ENCODE results near the gene DYNC1LI1. TPM values are rescaled to one million over a fixed set of nuclear protein-coding genes. Genes with fewer than 3 reads are reported as not detected.

Gene DYNC1LI1
- total RNA-seq (10 to 100 TPM; 26.1 to 28.5 (median 27.5) TPM), polyA plus RNA-seq (10 to 100 TPM; 17.9 to 21.2 TPM), total RNA-seq (33.4 reads per million, percentile 62 among the genes with 10 or more reads in this experiment)

DNA sequence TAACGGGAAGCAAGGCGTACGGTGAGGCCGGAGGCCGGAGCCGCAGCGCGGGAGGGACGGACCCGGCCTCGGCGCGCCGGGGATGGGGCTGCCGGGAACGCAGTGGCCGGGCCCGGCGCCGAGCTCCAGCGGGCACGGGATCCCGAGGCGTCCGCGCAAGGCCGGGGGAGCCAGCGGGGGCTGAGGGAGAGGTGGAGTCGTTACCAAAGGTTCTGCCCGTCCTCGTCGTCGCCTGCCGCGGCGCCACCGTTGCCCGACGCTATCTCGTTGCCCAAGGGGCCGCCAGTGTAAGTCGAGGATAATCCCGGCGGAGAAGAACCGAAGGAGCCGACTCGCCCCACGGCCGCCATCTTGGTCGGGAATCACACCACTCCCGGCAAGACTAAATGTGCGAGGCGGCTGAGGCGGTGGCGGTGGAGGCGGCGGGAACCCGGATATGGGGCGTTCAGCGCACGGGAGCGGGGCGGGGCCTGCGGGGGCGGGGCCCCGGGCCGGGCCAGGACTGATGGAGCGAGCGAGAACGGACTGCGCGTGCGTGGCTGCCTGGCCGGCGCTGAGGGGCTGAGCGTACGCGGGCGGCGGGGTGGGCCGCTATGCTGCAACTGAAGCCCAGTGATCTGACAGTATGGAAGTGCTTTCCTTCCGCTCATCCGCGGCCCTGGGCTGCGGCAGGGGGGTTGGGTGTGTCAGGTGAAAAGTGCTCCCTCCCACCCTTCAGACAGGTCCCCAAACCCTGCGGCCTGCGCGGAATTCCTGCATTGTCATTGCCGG is at the start of gene DYNC1LI1:
Gene DYNC1LI1, minus strand, starts transcription at position 438 of the 771 bp plus-strand sequence. Its CDS starts 88 bp downstream, at position 350.
- Mint-ChIP-seq H3K9me3 (no peaks in the 10 kb centered on the region), H3K4me3 (peak within 1 kb of the TSS; percentile 84 to 96 (median 92)), H3K27me3 (no peaks in the 10 kb centered on the region), H3K4me1 (peaks cover 0 to 39% (median 31%) of the 10 kb centered on the region in 7 donors), H3K27ac (peak within 1 kb of the TSS; percentile 71 to 93 (median 86)), H3K36me3 (peaks cover 0 to 8% (median 0%) of the 10 kb centered on the region in 5 donors)
- ATAC-seq (peak; percentile 98), DNase-seq (peak; percentile 81 to 96 (median 88))
- Histone ChIP-seq H3K27ac (ENCODE audit: low read depth, low read length) (peak within 1 kb of the TSS; percentile 90), H3K27me3 (ENCODE audit: control insufficient read depth in 2 of 2, insufficient read depth in 2 of 2, low read length in 2 of 2) (no peaks in the 10 kb centered on the region), H3K36me3 (ENCODE audit: control insufficient read depth in 2 of 3, insufficient read depth in 3 of 3, low read length in 3 of 3) (peaks cover 0 to 4% (median 0%) of the 10 kb centered on the region in 3 experiments), H3K9me3 (ENCODE audit: control insufficient read depth in 2 of 3, low read length in 3 of 3) (no peaks in the 10 kb centered on the region), H3K4me3 (ENCODE audit: low read length) (peak within 1 kb of the TSS; percentile 68), H3K4me1 (ENCODE audit: control insufficient read depth in 2 of 2, insufficient read depth in 2 of 2, low read length in 2 of 2) (peaks cover 5 to 17% of the 10 kb centered on the region in 2 donors)
- intact Hi-C loops (cut with micrococcal nuclease) = loop anchor here (1.0 to 10.0 kb wide), 13 partner anchors 68 to 1038 kb away; partner anchors contain the start of genes CMTM6 (in 2 of the 2), CMTM8 (in 2 of the 2), CNOT10 (in 2 of the 2) and CMTM7 (in 1 of the 2)
- POLR2A ChIA-PET = interaction anchor here (0.6 to 1.6 kb wide), 6 partner anchors 8 to 282 kb away, joined by 3 to 7 read pairs (median 4); no protein-coding TSS in a partner anchor
- CTCF ChIA-PET = no interaction called here

- intact Hi-C loops (cut with micrococcal nuclease) = no loop called here
- no peaks in the 10 kb centered on the region for H3K4me1 Mint-ChIP-seq
- H3K9me3 Mint-ChIP-seq = peaks cover 0 to 25% (median 6%) of the 10 kb centered on the region in 11 donors
- H3K27ac ChIP-seq (ENCODE audit: low read depth, low read length) = no peak overlapping the region
- no peak overlapping the region for H3K4me3 Mint-ChIP-seq
- no peak for DNase-seq
- ATAC-seq = no peak
- no peaks in the 10 kb centered on the region for H3K4me1 ChIP-seq (ENCODE audit: control insufficient read depth in 2 of 2, insufficient read depth in 2 of 2, low read length in 2 of 2)
- ChIA-PET POLR2A (interaction anchor here (0.8 kb wide), 1 partner anchor 18 kb away, joined by 4 read pairs; no protein-coding TSS in a partner anchor), CTCF (no interaction called here)
- no peak overlapping the region for H3K27ac Mint-ChIP-seq
- H3K9me3 ChIP-seq (ENCODE audit: control insufficient read depth in 2 of 3, low read length in 3 of 3) = no peaks in the 10 kb centered on the region
- H3K4me3 ChIP-seq (ENCODE audit: low read length) = no peak overlapping the region
- H3K27me3 ChIP-seq (ENCODE audit: control insufficient read depth in 2 of 2, insufficient read depth in 2 of 2, low read length in 2 of 2) = peaks cover 0 to 2% of the 10 kb centered on the region in 2 donors
- H3K27me3 Mint-ChIP-seq = peaks cover 0 to 22% (median 2%) of the 10 kb centered on the region in 5 donors
- H3K36me3 Mint-ChIP-seq = peaks cover 0 to 4% (median 0%) of the 10 kb centered on the region in 5 donors
- H3K36me3 ChIP-seq (ENCODE audit: control insufficient read depth in 2 of 3, insufficient read depth in 3 of 3, low read length in 3 of 3) = no peaks in the 10 kb centered on the region
Measured at GRCh38 chr3:32619395-32619794, 48.7 kb upstream of the DYNC1LI1 start.

GRCh38 chr3:32616267-32616962 is 45.8 kb upstream of the DYNC1LI1 start:
- ChIA-PET POLR2A (interaction anchor here (1.0 kb wide), 1 partner anchor 56 kb away, joined by 3 read pairs; no protein-coding TSS in a partner anchor), CTCF (no interaction called here)
- Histone ChIP-seq H3K4me3 (ENCODE audit: low read length) (no peak overlapping the region), H3K27me3 (ENCODE audit: control insufficient read depth in 2 of 2, insufficient read depth in 2 of 2, low read length in 2 of 2) (peaks cover 0 to 2% of the 10 kb centered on the region in 2 donors), H3K4me1 (ENCODE audit: control insufficient read depth in 2 of 2, insufficient read depth in 2 of 2, low read length in 2 of 2) (no peaks in the 10 kb centered on the region), H3K36me3 (ENCODE audit: control insufficient read depth in 2 of 3, insufficient read depth in 3 of 3, low read length in 3 of 3) (no peaks in the 10 kb centered on the region), H3K27ac (ENCODE audit: low read depth, low read length) (no peak overlapping the region), H3K9me3 (ENCODE audit: control insufficient read depth in 2 of 3, low read length in 3 of 3) (no peaks in the 10 kb centered on the region)
- Mint-ChIP-seq H3K4me1 (no peaks in the 10 kb centered on the region), H3K36me3 (peaks cover 0 to 4% (median 0%) of the 10 kb centered on the region in 5 donors), H3K27ac (no peak overlapping the region), H3K9me3 (peaks cover 0 to 25% (median 6%) of the 10 kb centered on the region in 11 donors), H3K4me3 (no peak overlapping the region), H3K27me3 (peaks cover 0 to 26% (median 17%) of the 10 kb centered on the region in 5 donors)
- ATAC-seq (no peak), DNase-seq (no peak)
- intact Hi-C loops (cut with micrococcal nuclease) = no loop called here

DNA sequence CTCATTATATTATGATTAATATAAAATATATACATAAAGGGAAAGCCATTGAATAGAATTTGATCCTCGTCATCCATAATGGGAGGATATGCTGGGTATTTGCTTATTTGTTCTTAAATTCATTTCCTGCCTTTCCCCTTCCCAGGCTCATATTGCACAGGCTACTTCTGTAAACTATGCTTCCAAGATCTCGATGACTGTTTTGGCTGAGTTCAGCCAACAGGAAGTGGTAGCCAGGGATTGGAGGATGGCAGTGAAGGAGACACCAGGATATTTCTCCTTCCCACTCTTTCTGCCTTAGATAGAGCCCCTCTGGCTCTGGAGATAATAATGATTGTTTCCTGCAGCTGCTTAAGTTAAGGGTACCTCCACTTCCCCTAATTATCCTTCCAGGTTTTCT is 44.3 kb upstream of the DYNC1LI1 start:
- H3K4me1 Mint-ChIP-seq = no peaks in the 10 kb centered on the region
- peaks cover 0 to 25% (median 17%) of the 10 kb centered on the region in 5 donors for H3K27me3 Mint-ChIP-seq
- ChIA-PET POLR2A (no interaction called here), CTCF (interaction anchor here (0.6 kb wide), 1 partner anchor 39 kb away, joined by 10 read pairs; no protein-coding TSS in a partner anchor)
- ATAC-seq (no peak), DNase-seq (no peak)
- peaks cover 0 to 12% (median 3%) of the 10 kb centered on the region in 11 donors for H3K9me3 Mint-ChIP-seq
- H3K4me3 ChIP-seq (ENCODE audit: low read length) = no peak overlapping the region
- peaks cover 0 to 2% of the 10 kb centered on the region in 2 donors for H3K27me3 ChIP-seq (ENCODE audit: control insufficient read depth in 2 of 2, insufficient read depth in 2 of 2, low read length in 2 of 2)
- H3K4me3 Mint-ChIP-seq = no peak overlapping the region
- no peaks in the 10 kb centered on the region for H3K36me3 ChIP-seq (ENCODE audit: control insufficient read depth in 2 of 3, insufficient read depth in 3 of 3, low read length in 3 of 3)
- no peak overlapping the region for H3K27ac ChIP-seq (ENCODE audit: low read depth, low read length)
- no peaks in the 10 kb centered on the region for H3K9me3 ChIP-seq (ENCODE audit: control insufficient read depth in 2 of 3, low read length in 3 of 3)
- H3K36me3 Mint-ChIP-seq = peaks cover 0 to 4% (median 0%) of the 10 kb centered on the region in 5 donors
- intact Hi-C loops (cut with micrococcal nuclease) = no loop called here
- no peak overlapping the region for H3K27ac Mint-ChIP-seq
- no peaks in the 10 kb centered on the region for H3K4me1 ChIP-seq (ENCODE audit: control insufficient read depth in 2 of 2, insufficient read depth in 2 of 2, low read length in 2 of 2)

DNA sequence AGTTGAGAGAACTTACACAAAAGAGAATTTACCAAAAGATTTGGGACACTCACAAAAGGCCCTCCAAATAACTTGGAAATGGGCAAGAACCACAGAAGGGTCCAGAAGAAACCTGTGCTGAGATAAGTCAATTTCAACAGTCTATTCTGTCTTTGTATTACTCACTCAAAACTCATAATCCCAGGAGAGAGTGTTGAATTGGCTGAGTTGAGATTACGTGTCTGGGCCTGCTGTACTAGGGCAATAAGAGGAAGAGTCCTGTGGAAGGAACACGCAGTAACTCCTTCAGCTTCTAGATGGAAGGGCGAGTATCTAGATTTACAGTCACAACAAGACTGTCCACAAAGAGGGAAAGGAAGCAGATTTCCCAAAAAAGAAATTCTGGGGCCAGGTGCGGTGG is 42.5 kb upstream of the DYNC1LI1 start:
- POLR2A ChIA-PET = no interaction called here
- no peaks in the 10 kb centered on the region for H3K4me1 Mint-ChIP-seq
- Histone ChIP-seq H3K9me3 (ENCODE audit: control insufficient read depth in 2 of 3, low read length in 3 of 3) (no peaks in the 10 kb centered on the region), H3K27ac (ENCODE audit: low read depth, low read length) (no peak overlapping the region), H3K4me3 (ENCODE audit: low read length) (no peak overlapping the region), H3K4me1 (ENCODE audit: control insufficient read depth in 2 of 2, insufficient read depth in 2 of 2, low read length in 2 of 2) (no peaks in the 10 kb centered on the region), H3K27me3 (ENCODE audit: control insufficient read depth in 2 of 2, insufficient read depth in 2 of 2, low read length in 2 of 2) (peaks cover 0 to 2% of the 10 kb centered on the region in 2 donors), H3K36me3 (ENCODE audit: control insufficient read depth in 2 of 3, insufficient read depth in 3 of 3, low read length in 3 of 3) (no peaks in the 10 kb centered on the region)
- peaks cover 0 to 4% (median 0%) of the 10 kb centered on the region in 5 donors for H3K36me3 Mint-ChIP-seq
- H3K27ac Mint-ChIP-seq = no peak overlapping the region
- peaks cover 0 to 25% (median 17%) of the 10 kb centered on the region in 5 donors for H3K27me3 Mint-ChIP-seq
- intact Hi-C loops (cut with micrococcal nuclease) = no loop called here
- CTCF ChIA-PET = no interaction called here
- ATAC-seq (no peak), DNase-seq (no peak)
- no peak overlapping the region for H3K4me3 Mint-ChIP-seq
- H3K9me3 Mint-ChIP-seq = no peaks in the 10 kb centered on the region

GRCh38 chr3:32612547-32612946 is 41.9 kb upstream of the DYNC1LI1 start:
- POLR2A ChIA-PET = no interaction called here
- H3K4me1 Mint-ChIP-seq = no peaks in the 10 kb centered on the region
- H3K27ac Mint-ChIP-seq = no peak overlapping the region
- CTCF ChIA-PET = no interaction called here
- Histone ChIP-seq H3K9me3 (ENCODE audit: control insufficient read depth in 2 of 3, low read length in 3 of 3) (no peaks in the 10 kb centered on the region), H3K27ac (ENCODE audit: low read depth, low read length) (no peak overlapping the region), H3K4me3 (ENCODE audit: low read length) (no peak overlapping the region), H3K4me1 (ENCODE audit: control insufficient read depth in 2 of 2, insufficient read depth in 2 of 2, low read length in 2 of 2) (no peaks in the 10 kb centered on the region), H3K36me3 (ENCODE audit: control insufficient read depth in 2 of 3, insufficient read depth in 3 of 3, low read length in 3 of 3) (no peaks in the 10 kb centered on the region), H3K27me3 (ENCODE audit: control insufficient read depth in 2 of 2, insufficient read depth in 2 of 2, low read length in 2 of 2) (peaks cover 0 to 2% of the 10 kb centered on the region in 2 donors)
- H3K27me3 Mint-ChIP-seq = peaks cover 0 to 25% (median 17%) of the 10 kb centered on the region in 5 donors
- H3K4me3 Mint-ChIP-seq = no peak overlapping the region
- DNase-seq (no peak), ATAC-seq (no peak)
- peaks cover 0 to 4% (median 0%) of the 10 kb centered on the region in 5 donors for H3K36me3 Mint-ChIP-seq
- intact Hi-C loops (cut with micrococcal nuclease) = no loop called here
- H3K9me3 Mint-ChIP-seq = no peaks in the 10 kb centered on the region
